Osteocyte (in vitro differentiated cells): ENCODE measurements around the gene CRADD. TPM values are rescaled to one million over a fixed set of nuclear protein-coding genes. Genes with fewer than 3 reads are reported as not detected.

Source experiments
- DNase-seq: peaks from one replicate; pipeline ENCODE4 v3.0.0; 2021; ENCODE audit warnings: mixed read lengths; ENCODE audit not compliant: unreplicated experiment; ENCODE audit errors: extremely low spot score
- H3K27ac Mint-ChIP-seq: one replicate; pipeline ENCODE4 v1.8.0; 2021; ENCODE audit warnings: mild to moderate bottlenecking, mixed read lengths; ENCODE audit not compliant: unreplicated experiment
- H3K27me3 Mint-ChIP-seq: one replicate; pipeline ENCODE4 v1.8.0; 2021; ENCODE audit warnings: mixed read lengths; ENCODE audit not compliant: unreplicated experiment
- H3K36me3 Mint-ChIP-seq: one replicate; pipeline ENCODE4 v1.8.0; 2021; ENCODE audit warnings: mixed read lengths; ENCODE audit not compliant: unreplicated experiment
- H3K4me1 Mint-ChIP-seq: one replicate; pipeline ENCODE4 v1.8.0; 2021; ENCODE audit warnings: mixed read lengths; ENCODE audit not compliant: unreplicated experiment
- H3K4me3 Mint-ChIP-seq: one replicate; pipeline ENCODE4 v1.8.0; 2021; ENCODE audit warnings: mild to moderate bottlenecking, moderate library complexity, mixed read lengths; ENCODE audit not compliant: unreplicated experiment
- H3K9me3 Mint-ChIP-seq: one replicate; pipeline ENCODE4 v1.8.0; 2021; ENCODE audit warnings: mixed read lengths; ENCODE audit not compliant: unreplicated experiment
- total RNA-seq: library from RNA; stranded (reverse); gene quantifications from 2 replicates; pipeline ENCODE4 v1.2.1, GENCODE V29; 2021
- TF ChIP-seq, protein P1 (sequence below): fragments of 200-600 bp; sonication (generic); IDR thresholded peaks from 2 replicates; pipeline ENCODE4 v1.5.0; 2021; ENCODE audit warnings: antibody characterized with exemption, mild to moderate bottlenecking, moderate library complexity

The CRADD gene
- total RNA-seq, 1 donor from 2014 or later, result 13.8 TPM

DNA sequence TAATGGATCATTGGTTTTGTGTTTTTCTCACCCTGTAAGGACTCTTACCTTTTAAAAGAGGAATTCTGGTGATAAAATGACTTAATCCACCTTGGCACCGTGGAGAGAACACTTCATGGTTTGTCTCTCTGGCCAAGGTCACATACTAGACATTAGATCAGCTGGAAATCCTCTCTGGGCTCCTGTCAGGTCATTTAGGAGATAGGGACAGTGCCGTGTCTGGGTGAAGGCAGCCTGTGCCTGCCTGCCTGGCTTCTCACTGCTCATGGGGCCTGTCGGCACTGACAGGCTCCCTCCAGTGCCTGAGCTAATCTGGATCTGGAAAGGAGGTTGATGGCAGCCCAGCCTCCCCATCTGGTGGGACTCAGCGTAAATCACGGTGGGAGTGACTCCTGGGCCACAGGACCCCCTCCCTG, 5.7 kb downstream of the CRADD start:
- Mint-ChIP-seq H3K4me3 (no peak overlapping the region), H3K4me1 (peaks cover 13% of the 10 kb centered on the region), H3K27me3 (no peaks in the 10 kb centered on the region), H3K36me3 (peaks cover 5% of the 10 kb centered on the region), H3K27ac (no peak overlapping the region), H3K9me3 (no peaks in the 10 kb centered on the region)
- TF ChIP-seq, protein P1, sequence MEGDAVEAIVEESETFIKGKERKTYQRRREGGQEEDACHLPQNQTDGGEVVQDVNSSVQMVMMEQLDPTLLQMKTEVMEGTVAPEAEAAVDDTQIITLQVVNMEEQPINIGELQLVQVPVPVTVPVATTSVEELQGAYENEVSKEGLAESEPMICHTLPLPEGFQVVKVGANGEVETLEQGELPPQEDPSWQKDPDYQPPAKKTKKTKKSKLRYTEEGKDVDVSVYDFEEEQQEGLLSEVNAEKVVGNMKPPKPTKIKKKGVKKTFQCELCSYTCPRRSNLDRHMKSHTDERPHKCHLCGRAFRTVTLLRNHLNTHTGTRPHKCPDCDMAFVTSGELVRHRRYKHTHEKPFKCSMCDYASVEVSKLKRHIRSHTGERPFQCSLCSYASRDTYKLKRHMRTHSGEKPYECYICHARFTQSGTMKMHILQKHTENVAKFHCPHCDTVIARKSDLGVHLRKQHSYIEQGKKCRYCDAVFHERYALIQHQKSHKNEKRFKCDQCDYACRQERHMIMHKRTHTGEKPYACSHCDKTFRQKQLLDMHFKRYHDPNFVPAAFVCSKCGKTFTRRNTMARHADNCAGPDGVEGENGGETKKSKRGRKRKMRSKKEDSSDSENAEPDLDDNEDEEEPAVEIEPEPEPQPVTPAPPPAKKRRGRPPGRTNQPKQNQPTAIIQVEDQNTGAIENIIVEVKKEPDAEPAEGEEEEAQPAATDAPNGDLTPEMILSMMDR, result no peak
- no peak for DNase-seq

DNA sequence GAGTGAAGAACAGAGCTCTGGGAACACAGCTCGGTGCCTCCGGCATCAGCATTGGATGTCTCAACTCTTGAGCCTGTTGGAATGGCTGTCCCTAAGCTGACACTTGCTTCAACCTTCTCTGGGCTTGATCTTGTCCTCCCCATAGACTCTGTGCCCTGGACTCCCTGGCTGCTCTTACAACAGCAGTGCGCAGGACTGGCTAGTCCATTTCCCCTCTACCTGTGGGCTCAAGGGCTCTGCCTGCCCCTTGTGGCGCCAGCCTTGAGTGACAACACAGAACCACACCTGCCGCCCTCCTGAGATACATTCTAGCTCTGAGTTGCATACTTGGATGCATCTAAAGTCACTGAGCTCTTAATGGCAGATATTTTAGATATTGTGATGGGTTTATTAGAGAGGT, 6.2 kb downstream of the CRADD start:
- no peak overlapping the region for H3K4me3 Mint-ChIP-seq
- peaks cover 5% of the 10 kb centered on the region for H3K36me3 Mint-ChIP-seq
- H3K4me1 Mint-ChIP-seq, result peaks cover 8% of the 10 kb centered on the region
- TF ChIP-seq, protein P1, result no peak
- no peak overlapping the region for H3K27ac Mint-ChIP-seq
- DNase-seq, result no peak
- no peaks in the 10 kb centered on the region for H3K9me3 Mint-ChIP-seq
- H3K27me3 Mint-ChIP-seq, result no peaks in the 10 kb centered on the region

DNA sequence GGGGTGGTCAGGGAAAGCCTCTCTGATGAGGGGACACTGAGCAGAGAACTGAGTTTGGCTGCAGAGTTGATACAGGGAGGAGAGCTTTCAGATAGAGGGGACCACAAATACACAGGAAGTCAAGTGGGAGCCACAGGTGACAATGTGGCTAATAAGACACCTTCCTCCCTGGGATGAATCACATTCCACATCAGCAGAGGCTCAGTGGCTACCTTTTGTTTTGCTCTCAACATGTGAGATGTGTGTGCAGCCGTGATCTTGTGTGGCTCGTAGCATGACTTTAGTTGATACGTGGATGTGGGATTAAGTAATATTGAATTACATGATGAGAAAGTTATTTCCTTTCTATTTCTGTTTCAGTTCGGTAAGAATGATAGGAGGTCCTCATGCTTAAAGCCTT, 7.5 kb downstream of the CRADD start:
- Mint-ChIP-seq H3K4me1 (peaks cover 6% of the 10 kb centered on the region), H3K36me3 (peaks cover 3% of the 10 kb centered on the region), H3K4me3 (no peak overlapping the region), H3K27me3 (no peaks in the 10 kb centered on the region), H3K27ac (no peak overlapping the region), H3K9me3 (no peaks in the 10 kb centered on the region)
- DNase-seq, result no peak
- TF ChIP-seq, protein P1, result no peak

DNA sequence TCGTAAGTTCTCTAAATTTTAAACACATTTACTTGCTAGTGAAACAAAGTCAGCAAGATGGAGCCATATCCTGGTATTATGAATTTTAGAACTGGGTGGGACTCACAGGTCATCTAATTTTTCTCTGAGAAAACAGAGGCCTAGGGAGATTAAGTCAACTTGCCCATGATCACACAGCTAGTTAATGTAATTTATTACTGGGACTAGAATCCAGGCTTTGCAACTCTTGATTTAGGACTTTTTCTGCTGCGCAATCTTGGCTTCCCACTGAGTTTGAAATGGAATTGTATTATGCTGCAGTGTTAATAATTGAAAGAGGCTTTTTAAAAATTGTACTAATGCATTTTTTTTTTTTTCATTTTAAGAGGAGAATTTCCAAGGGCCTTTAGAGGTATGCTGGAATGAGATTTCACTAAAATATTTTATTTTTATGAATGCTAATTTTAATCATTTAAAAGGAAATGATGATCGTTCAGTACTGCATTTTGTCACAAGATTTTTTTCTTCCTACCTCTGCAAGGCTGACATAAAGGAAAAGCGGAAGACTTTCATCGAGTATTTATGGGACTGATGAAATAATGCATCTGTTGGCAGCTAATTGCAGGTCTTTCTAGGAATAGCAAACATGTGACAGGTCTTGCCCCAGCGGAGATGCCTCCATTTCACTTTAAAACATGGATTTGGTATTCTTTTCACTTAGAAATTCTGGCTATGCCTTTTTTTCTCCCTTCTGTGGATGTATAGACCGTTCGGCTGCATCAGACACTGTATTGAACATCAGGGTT, 9.6 kb downstream of the CRADD start:
- Mint-ChIP-seq H3K4me1 (peaks cover 4% of the 10 kb centered on the region), H3K4me3 (no peak overlapping the region), H3K36me3 (no peaks in the 10 kb centered on the region), H3K27me3 (no peaks in the 10 kb centered on the region), H3K27ac (no peak overlapping the region), H3K9me3 (no peaks in the 10 kb centered on the region)
- DNase-seq, result no peak
- TF ChIP-seq, protein P1, result no peak

DNA sequence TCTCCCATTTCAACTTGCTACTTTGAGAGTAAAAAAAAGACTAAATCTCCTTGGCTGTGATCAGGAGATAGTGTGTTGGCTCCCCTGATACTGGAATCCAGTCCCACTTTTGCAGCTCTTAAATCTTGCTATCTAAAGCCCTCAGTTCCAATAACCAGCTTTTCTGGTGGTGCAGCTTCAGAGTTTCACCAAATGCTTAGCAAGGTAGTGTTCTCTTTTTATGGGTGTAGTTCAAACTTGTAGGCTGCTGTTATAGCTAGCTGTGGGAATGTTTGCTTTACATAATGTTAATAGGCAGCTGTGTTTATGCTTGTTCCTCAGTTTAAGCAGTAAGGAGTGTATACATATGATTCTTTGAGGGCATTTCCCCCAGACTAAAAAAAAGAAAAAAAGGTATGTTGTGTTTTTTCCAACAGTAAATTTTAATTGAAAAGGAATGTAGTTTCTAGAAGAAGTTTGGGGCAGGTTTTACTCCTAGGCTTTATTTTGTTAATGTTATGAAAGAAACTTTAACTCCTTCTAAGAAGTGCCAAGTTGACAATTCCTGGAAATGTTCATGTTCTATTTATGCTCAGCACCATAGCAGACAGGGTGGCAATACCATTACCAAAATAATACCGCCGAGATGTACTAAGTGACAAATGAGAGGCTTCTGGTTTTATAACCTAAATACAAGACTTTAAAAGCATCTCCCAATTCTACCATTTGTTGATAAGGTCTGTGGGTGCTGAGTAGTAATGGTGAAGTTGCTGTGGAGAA, 12.1 kb downstream of the CRADD start:
- TF ChIP-seq, protein P1, result no peak
- Mint-ChIP-seq H3K27ac (no peak overlapping the region), H3K4me3 (no peak overlapping the region), H3K4me1 (peaks cover 4% of the 10 kb centered on the region), H3K27me3 (no peaks in the 10 kb centered on the region), H3K9me3 (peaks cover 14% of the 10 kb centered on the region), H3K36me3 (peaks cover 6% of the 10 kb centered on the region)
- DNase-seq, result no peak
